GM19397 (cell line): ENCODE results near the gene ZNF248.
"Not testable (repeated sequence)": the region's sequence is repeated elsewhere in the genome, so short reads cannot be mapped to it uniquely, and the experiment has no call there.

Experiments
- ATAC-seq: cut with Tn5 transposase; IDR thresholded peaks from one replicate; pipeline ENCODE4 v1.9.1; 2021; ENCODE audit warnings: mild to moderate bottlenecking, moderate library complexity; ENCODE audit not compliant: unreplicated experiment

ZNF248 gene

DNA sequence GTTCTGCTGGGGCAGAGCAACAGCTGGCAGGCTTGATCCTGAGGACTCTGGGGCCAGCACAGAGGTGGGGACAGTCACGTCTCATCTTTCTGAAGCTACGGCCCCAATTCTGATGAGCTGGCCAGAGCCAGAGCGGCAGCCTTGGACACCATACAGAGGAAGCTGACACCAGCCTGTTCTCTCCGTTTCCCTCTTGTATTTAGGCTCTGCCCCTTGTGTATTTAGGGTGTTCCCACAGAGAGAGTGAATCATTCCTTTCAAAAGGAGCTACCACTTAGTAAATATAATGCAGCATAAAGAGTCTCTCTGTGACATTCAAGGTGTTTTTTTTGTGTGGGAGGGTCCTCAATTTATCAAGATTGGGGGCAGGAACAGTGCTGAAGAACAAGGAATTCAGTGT is 109.2 kb downstream of the ZNF248 start:
- no peak for ATAC-seq

DNA sequence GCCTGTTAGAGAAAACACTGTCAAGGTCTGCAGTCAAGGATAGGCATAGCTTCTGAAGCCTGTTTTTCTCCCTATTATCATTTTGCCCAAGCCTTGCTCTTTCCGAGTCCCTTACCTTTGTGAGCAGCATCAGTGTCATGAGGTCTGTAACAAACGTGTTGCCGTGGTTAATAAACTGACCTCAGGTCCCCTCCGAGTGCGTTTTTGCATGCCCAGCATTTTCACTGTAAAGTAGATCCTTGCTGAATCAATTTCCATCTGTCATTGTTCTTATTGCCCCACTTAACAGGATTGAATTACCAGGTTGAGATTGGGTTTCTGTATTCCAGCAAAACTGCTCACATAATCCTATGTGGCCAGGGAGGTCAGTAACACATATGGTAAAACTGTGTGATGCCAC is 110.3 kb downstream of the ZNF248 start:
- no peak for ATAC-seq

DNA sequence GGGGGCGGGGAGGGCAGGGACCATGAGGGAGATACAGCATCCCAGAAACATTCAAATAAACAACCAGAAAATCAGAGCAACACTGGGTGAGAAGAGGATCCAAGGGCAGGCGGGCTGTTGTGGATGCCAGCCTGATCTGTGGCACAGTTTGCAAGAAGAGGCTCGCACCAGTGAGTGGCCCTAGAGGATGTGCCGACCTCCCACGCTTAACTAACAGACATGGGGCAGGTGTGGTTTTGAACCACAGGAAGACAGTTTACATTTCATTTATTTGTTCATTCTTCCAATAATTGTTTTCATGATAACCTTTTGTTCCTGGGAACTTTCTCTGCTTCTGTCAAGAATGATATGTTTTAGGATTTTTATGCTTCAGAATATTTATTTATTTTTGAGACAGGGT is 115.6 kb downstream of the ZNF248 start:
- ATAC-seq = no peak

DNA sequence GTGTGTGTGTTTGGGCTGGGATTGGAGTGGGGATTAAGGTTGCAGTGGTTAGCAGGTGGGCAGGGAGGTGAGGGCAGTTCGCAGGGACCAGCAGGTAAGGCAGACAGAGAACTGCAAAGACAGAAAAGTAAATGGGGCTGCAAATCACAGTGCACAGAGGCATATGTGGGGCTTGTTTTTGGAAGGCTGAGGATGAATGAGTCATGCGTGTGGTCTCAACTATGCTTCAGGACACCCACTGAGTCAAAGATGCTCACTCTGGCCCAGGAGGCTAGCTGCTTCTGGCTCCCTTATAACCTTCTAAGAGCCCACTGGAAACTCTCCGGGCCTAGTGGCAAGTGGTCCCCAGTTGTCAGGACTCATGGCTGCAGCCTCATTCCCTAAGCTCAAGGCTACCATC is 118.2 kb downstream of the ZNF248 start:
- ATAC-seq = no peak

- ATAC-seq = not testable (repeated sequence)
Measured at GRCh38 chr10:37738241-37738640, 119.2 kb downstream of the ZNF248 start.

GRCh38 chr10:37737336-37737735 is 120.1 kb downstream of the ZNF248 start:
- ATAC-seq = no peak

DNA sequence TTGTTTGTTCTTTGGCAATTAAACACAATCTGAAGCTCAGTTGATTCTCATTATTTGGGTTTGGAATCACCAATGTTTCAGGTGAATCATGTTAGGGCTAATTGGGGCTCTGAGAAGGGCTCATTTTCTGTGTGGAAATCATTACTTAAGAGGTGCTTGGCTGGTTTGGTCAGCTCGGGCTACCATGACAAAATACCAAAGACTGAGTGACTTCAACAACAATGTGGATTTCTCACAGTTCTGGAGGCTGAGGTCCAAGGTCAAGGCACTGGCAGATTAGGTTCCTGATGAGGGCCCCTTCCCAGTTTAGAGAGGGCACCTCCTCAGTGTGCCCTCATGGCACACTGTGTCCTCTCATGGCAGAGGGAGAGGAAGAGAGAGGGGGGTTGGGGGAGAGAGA is 121.3 kb downstream of the ZNF248 start:
- no peak for ATAC-seq

DNA sequence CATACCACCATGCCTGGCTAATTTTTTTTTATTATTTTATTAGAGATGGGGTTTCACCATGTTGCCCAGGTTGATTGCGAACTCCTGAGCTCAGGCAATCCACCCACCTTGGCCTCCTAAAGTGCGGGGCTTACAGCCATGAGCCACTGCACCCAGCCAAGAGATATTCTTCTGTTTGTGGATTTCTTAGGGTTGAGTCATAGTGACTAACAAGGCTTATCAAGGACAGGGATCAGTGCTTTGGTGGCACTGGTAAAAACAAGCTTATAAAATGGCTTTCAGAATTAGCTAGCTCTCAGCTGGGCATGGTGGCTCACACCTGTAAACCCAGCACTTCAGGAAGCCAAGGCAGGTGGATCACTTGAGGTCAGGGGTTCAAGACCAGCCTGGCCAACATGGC is 122.4 kb downstream of the ZNF248 start:
- no peak for ATAC-seq
